Measurements from ENCODE around the gene ARHGEF17.
A peak's percentile ranks its signal among the peaks of the same experiment; 100 is the strongest.

ARHGEF17 gene

DNA sequence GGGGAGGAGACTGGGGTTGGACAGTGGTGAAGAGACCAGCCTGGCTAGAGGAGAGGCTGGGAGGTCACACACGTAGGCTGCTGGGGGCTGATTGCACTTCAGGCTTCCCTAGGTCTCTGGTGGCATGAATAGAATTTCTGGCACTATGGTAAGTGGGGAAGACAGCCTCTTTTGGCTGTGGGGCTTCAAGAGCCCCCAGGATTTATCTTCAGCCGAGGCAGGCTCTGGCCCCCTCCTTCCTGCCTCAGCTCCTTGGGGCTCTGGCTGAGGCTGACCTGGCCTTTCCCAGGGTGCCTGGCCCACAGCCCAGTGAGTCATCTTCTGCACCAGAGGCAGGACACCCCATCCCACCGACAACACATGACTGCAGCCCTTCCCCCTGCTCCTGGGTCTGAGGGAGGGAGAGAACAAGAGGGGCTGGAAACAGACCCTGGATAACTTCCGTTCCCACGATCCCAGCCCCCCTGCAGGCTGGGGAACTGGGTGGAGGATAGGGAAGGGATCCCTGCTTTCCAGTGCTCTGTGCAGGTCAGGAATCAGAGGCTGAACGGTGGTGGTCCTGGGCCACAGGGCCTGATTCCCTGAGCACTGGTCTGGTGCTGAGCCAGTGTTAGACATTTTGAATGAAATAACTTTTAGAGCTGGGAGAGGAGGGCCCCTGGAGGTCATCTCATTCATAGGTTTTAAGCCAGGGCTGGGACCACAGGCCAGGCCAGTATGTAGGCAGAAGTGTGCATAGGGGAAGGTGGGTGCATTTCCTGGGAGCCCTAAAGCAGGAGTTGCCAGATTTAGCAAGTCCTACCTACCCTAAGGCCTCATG, 26.5 kb downstream of the ARHGEF17 start:
- no peak for DNase-seq

DNA sequence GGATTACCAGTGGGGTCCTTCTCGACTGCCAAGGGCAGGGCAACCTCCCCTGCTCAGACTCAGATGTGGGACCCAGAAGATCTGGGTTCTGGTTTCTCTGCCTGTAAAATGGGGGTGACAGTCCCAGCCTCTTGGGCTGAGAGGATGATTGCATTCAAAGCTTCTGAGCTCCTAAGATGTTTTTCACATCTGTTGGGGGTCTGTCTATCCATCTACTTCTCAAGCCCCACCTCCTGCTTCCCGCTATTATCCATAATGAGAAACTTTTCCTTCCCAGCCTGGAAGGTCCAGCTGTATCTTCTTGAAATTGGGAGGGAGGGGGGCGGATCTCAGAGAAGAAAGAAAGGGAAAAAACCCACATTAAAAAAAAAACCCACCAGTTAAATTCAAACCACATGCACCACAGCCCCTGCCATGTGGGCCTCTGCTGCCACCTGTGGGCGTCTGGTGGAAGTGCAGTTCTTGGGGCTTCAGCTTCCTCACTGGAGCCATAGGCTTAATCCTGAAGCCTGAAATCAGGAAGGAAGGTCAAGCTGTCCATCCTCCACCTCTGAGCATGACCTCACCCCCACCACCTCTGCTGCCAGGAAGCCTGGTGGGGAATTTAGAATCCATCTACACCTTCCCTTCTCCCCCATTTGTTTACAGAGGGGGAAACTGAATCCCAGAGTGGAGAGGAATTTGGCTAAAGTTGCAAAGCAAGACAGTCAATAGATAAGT, 27.3 kb downstream of the ARHGEF17 start:
- DNase-seq = peak; percentile 40

DNA sequence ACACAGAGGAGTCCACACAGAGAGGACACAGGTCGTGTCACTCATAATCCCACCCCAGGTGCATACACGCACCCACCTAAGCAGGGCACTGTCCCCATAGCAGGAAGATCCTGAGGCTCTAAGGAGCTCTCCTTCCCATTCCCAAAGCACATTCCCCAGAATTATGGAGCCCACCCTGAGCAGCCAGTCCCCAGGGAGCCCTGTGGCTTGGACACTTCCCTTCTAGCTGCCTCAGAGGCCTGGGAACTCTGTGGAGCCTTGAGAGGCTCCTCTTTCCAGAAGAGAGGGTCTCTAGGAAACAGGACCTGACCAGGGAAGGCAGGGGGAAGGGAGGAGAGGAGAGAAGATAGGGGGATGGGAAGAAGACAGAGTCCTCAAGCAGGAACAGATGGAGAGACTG, 29.8 kb downstream of the ARHGEF17 start:
- no peak for DNase-seq

DNA sequence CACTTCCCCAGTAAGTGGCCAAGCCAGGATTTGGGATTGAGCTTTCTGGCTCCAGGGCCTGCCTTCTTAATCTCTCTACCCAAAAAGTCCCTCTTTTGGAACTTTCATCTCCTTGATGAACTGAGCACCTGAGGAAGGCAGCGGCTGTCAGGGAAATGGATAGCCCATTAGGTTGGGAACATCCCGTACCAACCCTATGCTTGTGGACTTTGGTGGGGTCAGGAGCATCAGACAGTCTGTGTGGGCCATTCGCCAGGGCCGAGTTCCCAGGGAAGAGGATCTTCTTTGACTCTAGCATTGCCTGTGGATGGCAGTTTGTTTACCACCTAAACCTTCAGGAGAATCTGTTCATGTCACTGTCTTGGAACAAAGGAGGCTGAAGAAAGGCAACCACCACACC, 30.2 kb downstream of the ARHGEF17 start:
- DNase-seq = no peak

DNA sequence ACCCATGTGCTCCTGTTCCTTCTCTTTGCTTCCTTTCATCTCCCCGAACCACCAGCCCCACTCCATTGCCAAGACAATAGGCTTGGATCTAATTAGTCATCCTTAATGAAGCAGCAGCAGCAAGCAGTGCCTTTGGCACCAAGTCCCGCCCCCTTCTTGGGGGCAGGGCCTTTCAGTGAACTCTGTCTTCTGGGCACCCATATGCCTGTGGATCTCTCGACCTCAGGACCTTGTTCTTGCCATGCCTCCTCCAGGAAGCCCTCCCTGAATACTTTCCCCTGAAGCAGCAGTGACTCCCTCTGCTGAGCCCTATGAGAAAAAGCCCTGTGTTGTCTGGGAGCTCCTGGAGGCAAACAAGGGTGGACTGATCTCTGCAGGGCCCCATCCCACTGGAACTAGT, 32.1 kb downstream of the ARHGEF17 start:
- no peak for DNase-seq

DNA sequence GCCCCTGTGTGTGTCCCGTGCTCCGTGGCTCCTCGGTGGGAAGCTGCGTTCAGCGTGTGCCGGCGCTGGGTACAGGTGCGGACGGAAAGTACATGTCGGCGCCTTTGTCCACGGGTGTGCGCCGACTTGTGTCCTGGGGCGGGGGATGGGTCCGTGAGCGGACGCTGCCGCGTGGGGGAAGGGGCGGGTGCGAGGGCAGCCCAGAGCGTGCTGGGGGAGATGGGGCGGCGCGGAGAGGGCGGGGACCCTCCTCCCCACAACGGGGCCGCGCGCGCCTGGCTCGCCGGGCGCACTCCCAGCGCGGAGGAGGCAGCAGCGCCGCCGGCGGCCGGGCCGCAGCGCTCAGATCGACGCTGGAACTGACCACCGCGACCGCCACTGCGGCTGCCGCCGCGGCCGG, 34.6 kb downstream of the ARHGEF17 start:
- DNase-seq = peak; percentile 40

DNA sequence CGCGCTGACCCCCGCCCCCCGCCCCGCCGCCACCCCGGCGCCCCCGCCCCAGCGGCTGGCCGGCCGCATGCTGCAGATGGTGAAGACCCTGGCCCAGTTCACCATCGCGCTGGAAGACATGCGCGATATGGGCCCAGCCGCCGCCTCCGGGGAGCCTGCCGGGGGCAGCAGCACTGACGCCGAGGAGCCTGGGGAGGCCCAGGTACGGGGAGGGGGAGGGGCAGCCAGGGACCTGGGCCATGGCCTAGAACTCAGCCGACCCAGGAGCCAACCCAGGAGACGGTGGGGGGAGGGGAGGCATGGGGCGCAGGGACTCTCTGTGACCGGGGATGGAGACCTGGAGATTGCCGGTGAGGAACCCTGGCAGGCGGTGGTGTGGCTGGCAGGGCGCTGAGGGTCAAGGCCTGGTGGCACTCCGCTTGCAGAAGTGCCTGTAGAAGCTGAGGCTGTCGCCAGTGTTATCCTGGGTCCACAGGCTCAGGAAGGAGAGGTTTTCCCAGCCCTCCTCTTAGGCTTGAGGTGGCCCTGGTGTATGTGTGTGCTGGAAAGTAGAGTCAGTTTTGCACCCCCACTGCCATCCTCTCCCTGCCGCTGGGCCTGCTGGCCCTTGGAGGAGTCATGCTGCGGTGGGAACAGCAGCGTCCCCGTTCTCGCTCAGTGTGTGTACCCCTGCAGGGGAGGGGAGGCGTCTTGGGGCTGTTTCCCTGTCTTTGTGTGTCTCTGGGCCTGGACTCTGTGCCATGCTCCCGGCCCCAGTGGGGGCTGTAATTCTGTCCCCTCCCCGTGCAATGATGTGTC, 35.2 kb downstream of the ARHGEF17 start:
- no peak for DNase-seq

DNA sequence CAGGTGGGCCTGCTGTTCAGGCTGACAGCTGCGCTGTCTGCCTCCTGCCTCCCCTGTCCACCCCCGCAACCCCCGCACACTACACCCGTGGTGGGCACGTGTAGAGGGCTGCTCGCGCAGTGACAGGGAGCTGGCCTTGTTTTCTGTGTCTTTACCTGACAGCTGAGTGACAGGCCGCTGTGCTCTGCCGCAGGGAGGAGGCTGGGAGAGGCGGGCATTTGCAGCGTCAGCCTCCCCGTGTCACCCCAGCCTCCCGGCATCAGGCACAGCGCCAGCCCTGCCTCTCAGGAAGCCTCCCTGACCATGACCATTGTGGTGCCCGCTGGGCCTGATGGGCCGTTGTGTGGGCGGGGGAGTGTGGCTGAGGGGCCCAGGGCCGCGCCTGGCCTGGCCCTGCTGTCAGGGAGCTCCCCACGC, 36.1 kb downstream of the ARHGEF17 start:
- no peak for DNase-seq

DNA sequence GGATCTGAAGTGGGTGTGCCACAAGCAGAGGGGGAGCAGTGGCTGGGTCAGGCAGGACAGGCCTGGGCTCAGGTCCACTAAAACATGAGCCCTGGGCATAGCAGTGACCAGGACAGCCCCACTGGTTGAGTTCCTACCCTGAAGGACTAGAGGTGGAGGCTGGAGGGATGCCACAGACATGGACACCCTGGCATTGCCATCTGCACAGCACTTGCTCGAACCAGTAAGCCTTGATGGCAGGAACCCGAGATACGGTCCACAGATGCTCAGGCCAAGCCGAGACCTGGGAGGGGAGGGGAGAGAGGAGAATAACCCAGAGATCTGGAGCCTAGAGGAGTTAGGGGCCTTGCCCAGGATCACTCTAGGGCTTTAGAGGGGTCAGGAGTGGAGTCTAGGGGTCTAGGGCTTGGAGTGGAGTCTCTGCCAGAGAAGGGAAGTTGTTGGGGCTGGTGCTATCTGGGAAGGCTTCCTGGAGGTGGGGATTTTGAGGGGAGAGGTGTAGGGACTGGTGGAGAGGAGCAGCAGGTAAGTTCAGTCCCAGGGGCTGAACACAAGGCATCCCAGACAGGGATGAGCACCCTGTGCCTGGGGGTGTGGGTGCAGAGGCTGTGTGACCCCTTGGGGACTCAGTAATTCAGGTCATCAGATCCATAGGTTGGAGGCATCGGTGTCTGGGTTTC, 37.5 kb downstream of the ARHGEF17 start:
- no peak for DNase-seq

DNA sequence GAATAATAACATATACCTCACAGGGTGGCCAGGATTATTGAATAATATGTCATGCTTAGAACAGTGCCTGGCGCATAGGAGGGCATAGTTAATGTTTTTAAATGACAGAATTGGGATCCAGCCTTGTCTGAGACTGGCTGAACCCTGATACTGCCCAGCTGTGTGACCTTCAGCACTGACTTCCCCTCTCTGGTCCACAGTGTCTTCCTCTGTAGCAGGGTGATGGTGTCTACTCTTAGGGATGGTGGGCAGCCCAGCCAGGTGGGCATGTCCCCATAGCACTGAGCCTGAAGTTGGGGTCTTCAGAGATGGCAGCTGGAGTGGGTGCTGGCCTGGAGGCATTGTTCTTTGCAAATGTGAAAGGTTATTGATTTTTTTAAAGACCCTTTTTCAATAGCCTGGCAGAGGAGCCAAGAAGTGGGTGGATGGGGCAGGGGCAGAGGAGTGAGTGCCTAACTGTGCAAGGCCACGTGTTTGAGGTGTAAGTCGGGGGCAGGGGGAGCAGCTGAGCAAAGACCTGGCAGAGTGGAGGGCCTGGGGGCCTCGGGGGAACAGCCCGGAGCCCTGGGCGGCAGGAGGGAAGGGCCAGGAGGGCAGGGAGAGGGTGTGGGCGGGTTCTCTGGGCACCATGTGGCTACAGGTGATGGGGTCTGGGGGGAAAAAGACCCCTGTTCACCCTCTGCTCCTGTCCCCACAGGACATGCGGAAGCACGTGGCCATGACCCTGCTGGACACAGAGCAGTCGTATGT, 38.3 kb downstream of the ARHGEF17 start:
- DNase-seq = no peak

DNA sequence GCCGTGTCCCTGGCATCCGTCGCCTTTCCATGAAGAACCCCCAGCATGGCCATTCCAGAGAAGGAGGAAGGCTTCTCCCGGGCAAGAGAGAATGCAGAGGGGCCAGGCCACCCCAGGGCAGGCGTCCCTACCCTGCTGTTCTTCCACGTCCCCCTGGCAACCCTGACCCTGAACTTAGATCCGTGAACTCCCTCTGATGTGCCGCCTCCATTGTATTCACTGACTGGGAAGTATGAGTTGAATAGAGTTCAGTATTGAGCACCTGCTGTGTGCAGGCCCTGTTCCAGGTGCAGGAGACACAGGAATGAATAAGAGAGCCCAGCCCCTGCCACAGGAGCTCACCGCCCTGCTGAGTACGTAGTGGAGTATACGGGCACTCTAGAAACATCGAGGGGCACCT, 39.0 kb downstream of the ARHGEF17 start:
- DNase-seq = peak; percentile 40

DNA sequence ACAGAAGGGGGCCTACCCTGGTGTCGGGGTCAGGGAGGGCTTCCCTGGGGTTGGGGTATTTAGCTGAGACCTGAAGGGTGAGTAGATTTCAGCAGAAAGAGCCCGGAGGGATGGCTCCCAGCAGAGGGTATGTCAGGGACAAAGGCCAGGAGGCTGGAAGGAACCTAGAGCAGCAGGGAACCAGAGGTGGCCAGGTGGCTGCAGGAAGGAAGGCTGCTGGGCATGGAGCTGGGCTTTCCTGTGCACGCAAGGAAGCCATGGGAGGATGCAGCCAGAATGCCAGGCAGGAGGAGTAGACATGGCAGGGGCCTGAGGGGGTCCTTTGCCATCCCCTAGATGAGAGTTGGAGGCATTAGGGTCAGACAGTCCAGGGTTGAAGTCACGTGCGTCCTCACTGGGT, 40.8 kb downstream of the ARHGEF17 start:
- no peak for DNase-seq

DNA sequence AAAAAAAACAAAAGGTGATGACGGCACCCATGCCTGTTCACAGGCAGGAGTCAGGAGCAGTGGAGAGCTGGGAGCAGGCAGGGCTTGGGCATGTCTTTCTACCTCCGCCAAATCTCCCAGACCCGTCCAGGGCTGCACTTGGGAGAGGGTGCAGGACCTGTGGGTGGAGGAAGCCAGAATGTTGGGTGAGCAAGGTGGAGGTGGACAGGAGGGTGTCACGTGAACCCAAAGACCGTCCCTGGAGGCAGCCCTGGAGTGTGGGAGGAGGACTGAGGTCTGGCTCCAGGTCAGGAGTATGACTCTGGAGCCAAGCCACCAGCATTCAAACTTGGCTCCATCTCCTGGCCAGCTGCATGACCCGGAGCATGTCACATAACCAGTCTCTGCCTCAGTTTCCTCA, 41.6 kb downstream of the ARHGEF17 start:
- DNase-seq = no peak

DNA sequence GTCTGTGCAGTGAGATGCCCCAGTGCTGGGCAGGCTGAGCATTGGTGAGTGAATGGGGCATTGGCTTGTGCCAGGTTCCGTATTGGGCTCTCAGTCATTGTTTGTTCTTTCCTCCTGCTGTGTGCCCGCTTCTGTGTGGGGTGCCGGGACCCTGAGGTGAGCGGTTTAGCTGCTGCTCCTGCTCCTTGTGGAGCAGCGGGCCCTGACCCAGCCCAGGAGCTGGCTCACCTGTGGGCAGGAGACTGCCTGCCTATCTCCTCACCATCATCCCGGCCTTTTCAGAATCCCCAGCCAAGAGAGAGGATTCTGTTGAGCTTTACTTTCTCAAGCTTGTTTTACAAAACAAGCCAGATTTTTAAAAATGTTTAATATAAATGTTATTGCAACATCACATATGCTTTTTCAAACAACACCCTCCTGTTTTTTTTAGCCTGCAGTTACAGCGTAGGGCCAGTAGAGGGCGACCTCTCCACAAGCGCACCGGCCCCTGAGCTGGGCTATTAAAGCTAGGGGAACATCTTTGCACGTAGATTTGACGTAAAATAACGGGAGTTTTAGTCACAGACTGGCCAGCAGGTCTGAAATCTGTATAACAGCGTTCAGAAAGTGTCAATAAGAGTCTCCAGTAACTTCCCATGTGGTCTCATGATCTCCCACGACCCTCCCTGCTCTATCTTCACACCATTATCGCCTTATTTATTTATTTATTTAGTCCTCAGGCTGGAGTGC, 43.0 kb downstream of the ARHGEF17 start:
- peak; percentile 28 for DNase-seq

DNA sequence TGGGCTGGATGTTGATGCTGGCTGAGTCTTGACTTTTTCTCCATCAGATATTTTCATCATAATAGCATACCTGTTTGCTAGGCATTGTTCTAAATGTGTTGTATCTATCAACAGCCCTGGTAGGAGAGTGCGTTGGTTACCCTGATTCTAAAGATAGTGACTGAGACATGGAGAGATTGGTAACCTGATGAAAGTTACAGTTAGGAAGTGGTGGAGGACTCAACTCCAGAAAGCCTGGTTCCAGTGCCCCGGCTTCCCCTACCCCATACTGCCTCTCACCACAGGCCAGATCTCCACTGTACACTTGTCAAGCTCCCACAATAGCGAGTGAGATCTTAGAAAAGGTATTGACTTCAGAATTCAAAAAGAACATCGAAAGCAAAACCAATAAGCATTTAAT, 45.3 kb downstream of the ARHGEF17 start:
- no peak for DNase-seq

DNA sequence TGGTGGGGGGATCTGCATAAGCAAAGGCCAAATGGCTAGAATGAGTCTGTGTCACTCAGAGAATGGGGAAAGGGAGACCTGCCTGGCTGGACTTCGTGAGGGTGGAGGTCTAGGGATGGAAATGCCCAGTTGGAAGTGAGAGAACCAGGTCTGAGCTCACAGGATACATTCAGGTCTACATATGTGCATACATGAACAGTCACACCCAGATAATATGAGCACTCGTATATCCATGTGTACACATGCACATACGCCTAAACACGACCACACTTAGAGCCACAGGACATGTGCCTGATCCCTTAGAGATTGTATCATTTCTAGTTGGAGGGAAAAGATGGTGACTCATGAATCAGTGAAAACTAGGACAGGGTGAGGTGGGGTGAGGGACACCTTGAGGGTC, 47.0 kb downstream of the ARHGEF17 start:
- DNase-seq = no peak

DNA sequence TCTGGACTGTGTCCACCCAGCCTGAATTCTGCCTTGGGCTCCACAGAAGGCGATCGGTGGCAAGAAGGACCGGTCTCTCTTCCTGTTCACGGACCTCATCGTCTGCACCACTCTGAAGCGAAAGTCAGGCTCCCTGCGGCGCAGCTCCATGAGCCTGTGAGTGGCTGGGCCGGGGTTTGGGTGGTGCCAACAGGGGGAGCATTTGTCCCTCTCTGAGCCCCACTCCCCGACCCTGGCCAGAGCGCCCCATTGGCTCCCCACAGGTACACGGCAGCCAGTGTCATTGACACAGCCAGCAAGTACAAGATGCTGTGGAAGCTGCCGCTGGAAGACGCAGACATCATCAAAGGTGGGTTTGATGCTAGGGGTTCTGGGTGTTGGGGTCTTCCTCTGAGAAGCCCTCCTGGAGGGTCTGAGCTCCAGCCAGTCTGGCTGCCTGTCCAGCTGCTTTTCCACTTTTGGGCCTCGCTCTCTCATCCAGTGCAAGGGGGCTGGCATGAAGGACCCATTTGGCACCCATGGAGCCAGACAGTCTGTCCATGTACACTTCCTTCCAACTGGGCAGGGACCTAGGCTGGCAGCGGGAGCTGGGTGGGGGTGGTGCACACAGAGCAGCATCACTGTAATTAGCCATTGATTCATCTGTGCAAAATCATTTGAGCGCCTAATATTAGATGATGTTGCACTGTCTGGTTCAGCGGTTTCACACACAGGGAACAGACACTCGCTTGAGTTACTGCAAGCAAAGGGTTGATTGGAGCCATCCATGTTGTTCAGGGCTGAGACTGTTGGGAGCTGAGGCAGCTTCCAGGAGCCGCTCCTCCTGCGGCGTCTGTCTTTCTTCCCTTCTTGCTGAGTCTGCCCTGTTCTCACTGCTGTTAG, 49.1 kb downstream of the ARHGEF17 start:
- DNase-seq = no peak

DNA sequence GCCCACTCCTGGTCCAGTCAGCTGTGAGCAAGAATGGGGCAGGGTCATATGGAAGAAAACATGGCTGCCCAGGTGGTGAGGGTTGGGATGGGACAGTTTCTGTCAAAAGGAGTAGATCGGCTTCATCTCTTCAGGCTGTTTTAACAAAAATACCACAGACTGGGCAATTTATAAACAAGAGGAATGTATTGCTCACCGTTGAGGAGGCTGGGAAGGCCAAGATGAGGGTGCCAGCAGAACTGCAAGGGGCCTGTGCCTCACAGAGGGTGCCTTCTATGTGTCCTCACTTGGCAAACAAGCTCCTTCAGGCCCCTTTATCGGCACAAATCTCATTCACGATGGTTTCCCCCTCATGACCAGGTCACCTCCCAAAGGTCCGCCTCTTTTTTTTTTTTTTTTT, 50.0 kb downstream of the ARHGEF17 start:
- DNase-seq = no peak

DNA sequence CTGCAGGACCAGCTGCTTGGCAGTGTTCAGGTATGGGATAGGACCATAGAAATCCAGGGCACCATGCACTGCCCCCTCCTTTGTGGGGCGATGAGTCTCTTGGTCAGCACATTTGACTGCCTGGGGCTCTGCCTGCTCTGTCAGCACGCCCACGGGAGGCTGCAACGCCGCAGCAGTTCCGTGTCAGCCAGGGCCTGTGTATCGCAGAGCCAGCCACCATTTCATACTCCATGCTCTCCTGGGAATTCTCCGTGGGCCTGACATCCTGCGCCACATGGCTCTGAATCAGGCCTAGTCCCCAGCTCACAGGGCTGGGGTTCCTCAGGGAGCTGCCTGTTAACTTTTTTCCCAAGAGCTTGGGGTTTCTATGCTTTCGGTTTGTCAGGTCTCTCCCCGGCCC, 51.3 kb downstream of the ARHGEF17 start:
- no peak for DNase-seq

DNA sequence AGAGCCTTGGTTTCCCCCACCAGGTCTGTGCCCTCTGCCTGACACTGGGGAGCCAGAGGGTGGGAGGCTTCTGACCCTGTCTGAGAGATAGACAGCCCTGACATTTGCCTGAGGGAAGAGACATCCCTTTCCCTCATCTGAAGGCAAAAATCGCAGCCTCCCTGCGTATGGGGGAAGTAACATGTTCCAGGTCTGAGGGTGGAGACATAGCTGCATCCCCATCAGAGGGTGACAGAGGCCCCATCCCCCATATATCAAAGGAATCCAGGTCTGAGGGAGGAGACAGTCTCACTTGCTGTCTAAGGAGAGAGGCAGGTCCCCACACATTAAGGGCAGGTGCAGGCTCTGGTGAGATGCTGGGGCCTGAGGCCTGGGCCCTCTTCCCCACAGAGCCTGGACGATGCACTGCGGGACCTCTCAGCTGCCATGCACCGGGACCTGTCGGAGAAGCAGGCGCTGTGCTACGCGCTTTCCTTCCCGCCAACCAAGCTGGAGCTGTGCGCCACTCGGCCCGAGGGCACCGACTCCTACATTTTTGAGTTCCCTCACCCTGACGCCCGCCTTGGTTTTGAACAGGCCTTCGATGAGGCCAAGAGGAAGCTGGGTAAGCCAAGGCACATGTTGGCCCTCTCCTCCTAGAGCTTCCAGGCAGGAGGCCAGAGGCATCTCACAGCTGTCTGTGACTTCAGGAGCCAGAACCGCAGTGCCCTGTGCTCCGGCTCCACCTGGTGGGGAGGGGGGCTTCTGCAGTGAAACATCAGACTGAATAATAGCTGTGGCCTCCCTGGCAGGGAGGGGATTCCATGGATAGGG, 52.1 kb downstream of the ARHGEF17 start:
- peak; percentile 38 for DNase-seq

All from COR-L47 (cell line).